Activated effector memory CD4-positive, alpha-beta T cell treated with anti-CD3 and anti-CD28 coated beads, Interleukin-2, amount 50 U/mL, for 16 hours (primary cell): Measurements from ENCODE around the gene IMMT.

ENCODE experiments used
- DNase-seq: peaks from one replicate; pipeline ENCODE4 v3.0.0-alpha.2; 2020

The IMMT gene

GRCh38 chr2:86195808-86196387 is 636 bp upstream of the IMMT start:
- DNase-seq, result no peak

GRCh38 chr2:86194751-86195054 is 559 bp downstream of the IMMT start:
- no peak for DNase-seq

- no peak for DNase-seq
Observed at GRCh38 chr2:86193901-86194567, 1.2 kb downstream of the IMMT start.

- DNase-seq, result no peak
Observed at GRCh38 chr2:86189782-86190416, 5.4 kb downstream of the IMMT start.

GRCh38 chr2:86186431-86186830 is 8.8 kb downstream of the IMMT start:
- DNase-seq, result no peak

- DNase-seq, result no peak
Observed at GRCh38 chr2:86185517-86186212, 9.6 kb downstream of the IMMT start.

GRCh38 chr2:86176597-86176996 is 18.7 kb downstream of the IMMT start:
- no peak for DNase-seq

GRCh38 chr2:86175828-86176227 is 19.4 kb downstream of the IMMT start:
- DNase-seq, result no peak

GRCh38 chr2:86174445-86174844 is 20.8 kb downstream of the IMMT start:
- no peak for DNase-seq

GRCh38 chr2:86172610-86173009 is 22.7 kb downstream of the IMMT start:
- no peak for DNase-seq

- DNase-seq, result no peak
Observed at GRCh38 chr2:86171295-86171694, 24.0 kb downstream of the IMMT start.

- no peak for DNase-seq
Observed at GRCh38 chr2:86170449-86170848, 24.8 kb downstream of the IMMT start.

- DNase-seq, result no peak
Observed at GRCh38 chr2:86160156-86160952, 34.9 kb downstream of the IMMT start.

GRCh38 chr2:86158286-86158685 is 37.0 kb downstream of the IMMT start:
- DNase-seq, result no peak

GRCh38 chr2:86157009-86157556 is 38.2 kb downstream of the IMMT start:
- DNase-seq, result no peak

- no peak for DNase-seq
Observed at GRCh38 chr2:86150502-86150901, 44.8 kb downstream of the IMMT start.

- no peak for DNase-seq
Observed at GRCh38 chr2:86147793-86148192, 47.5 kb downstream of the IMMT start.

- no peak for DNase-seq
Observed at GRCh38 chr2:86143926-86144685, 51.2 kb downstream of the IMMT start.

GRCh38 chr2:86143307-86143706 is 52.0 kb downstream of the IMMT start:
- no peak for DNase-seq

- no peak for DNase-seq
Observed at GRCh38 chr2:86142436-86143257, 52.6 kb downstream of the IMMT start.

- no peak for DNase-seq
Observed at GRCh38 chr2:86140969-86141392, 54.3 kb downstream of the IMMT start.
